Liver (tissue), 9 donors: ENCODE data around the gene SLIT3. TPM values are rescaled to one million over a fixed set of nuclear protein-coding genes. Genes with fewer than 3 reads are reported as not detected.

ENCODE experiments used
- DNase-seq: peaks from one replicate; pipeline ENCODE4 v3.0.0-alpha.2; 2017; ENCODE audit warnings: low spot score
- H3K27ac ChIP-seq, 2 donors: one replicate each; pipeline ENCODE4 v1.7.0; 2013; ENCODE audit warnings: inconsistent platforms in 2 of 2, low read length in 2 of 2, control low read depth in 1 of 2, low read depth in 1 of 2, mild to moderate bottlenecking in 1 of 2
- H3K27me3 ChIP-seq, 4 donors: one replicate each; pipeline versions ENCODE4 v1.6.1 to v1.7.0; 2013; ENCODE audit warnings: low read length in 3 of 4, inconsistent platforms in 1 of 4, mild to moderate bottlenecking in 1 of 4, moderate library complexity in 1 of 4; ENCODE audit not compliant: control insufficient read depth in 4 of 4, insufficient read depth in 4 of 4
- H3K36me3 ChIP-seq, 4 donors: one replicate each; pipeline versions ENCODE4 v1.6.1 to v1.7.0; 2013; ENCODE audit warnings: low read length in 3 of 4, mild to moderate bottlenecking in 3 of 4, low read depth in 1 of 4, moderate library complexity in 1 of 4; ENCODE audit not compliant: control insufficient read depth in 4 of 4, insufficient read depth in 3 of 4
- H3K4me1 ChIP-seq, 4 donors: one replicate each; pipeline versions ENCODE4 v1.6.1 to v1.7.0; 2013; ENCODE audit warnings: low read length in 3 of 4, mild to moderate bottlenecking in 3 of 4, moderate library complexity in 1 of 4; ENCODE audit not compliant: control insufficient read depth in 4 of 4, insufficient read depth in 4 of 4
- H3K4me3 ChIP-seq, 3 donors: one replicate each; pipeline versions ENCODE4 v1.6.1 to v1.7.0; 2013; ENCODE audit warnings: low read length in 3 of 3, control low read depth in 1 of 3, low read depth in 1 of 3, mild to moderate bottlenecking in 1 of 3
- H3K9ac ChIP-seq, 2 donors: one replicate each; pipeline ENCODE4 v1.7.0; 2013; ENCODE audit warnings: low read length in 2 of 2, mild to moderate bottlenecking in 2 of 2, moderate library complexity in 2 of 2, control low read depth in 1 of 2, low read depth in 1 of 2
- H3K9me3 ChIP-seq, 4 donors: one replicate each; pipeline versions ENCODE4 v1.6.1 to v1.7.0; 2013; ENCODE audit warnings: low read length in 3 of 4; ENCODE audit not compliant: control insufficient read depth in 4 of 4
- FOXA1 ChIP-seq: IDR thresholded peaks from 2 replicates; pipeline ENCODE4 v1.6.1; 2016; ENCODE audit warnings: antibody characterized with exemption
- GABPA ChIP-seq, 2 donors: IDR thresholded peaks in 1 of 2; conservative IDR thresholded peaks in 1 of 2; 2 replicates each; pipeline ENCODE4 v1.6.1; 2016; ENCODE audit warnings: antibody characterized with exemption in 2 of 2, mild to moderate bottlenecking in 1 of 2, moderate library complexity in 1 of 2
- HNF4G ChIP-seq: IDR thresholded peaks from 2 replicates; pipeline ENCODE4 v1.6.1; 2016; ENCODE audit warnings: antibody characterized with exemption
- TAF1 ChIP-seq: conservative IDR thresholded peaks from 2 replicates; pipeline ENCODE4 v1.6.1; 2016; ENCODE audit warnings: antibody characterized with exemption, mild to moderate bottlenecking
- YY1 ChIP-seq: IDR thresholded peaks from 2 replicates; pipeline ENCODE4 v1.6.1; 2016; ENCODE audit warnings: antibody characterized with exemption, mild to moderate bottlenecking
- WGBS: extraction: QIAGEN DNeasy Blood & Tissue Kit; methylation state at CpG from one replicate; pipeline ENCODE4 v1.1.7; 2013; 5-methylcytosine and 5-hydroxymethylcytosine counted together
- polyA plus RNA-seq, 2 donors: library from polyadenylated mRNA; stranded (reverse) in 1 of 2; unstranded in 1 of 2; fragments of 200-250 nt in 1 of 2; fragments of >200 nt in 1 of 2; fragmentation: Nextera tagmentation in 1 of 2; extraction: Ambion mirVana in 1 of 2; gene quantifications; one replicate each; pipeline versions ENCODE4 v1.2.1 to v1.2.3, GENCODE V29; 2013 to 2015
- total RNA-seq, 2 donors: library from RNA; depleted of rRNA; stranded (reverse); fragments of >200 nt; gene quantifications; one replicate each; pipeline ENCODE4 v1.2.3, GENCODE V29; 2014
- TF ChIP-seq, protein P1 (sequence below): IDR thresholded peaks from 2 replicates; pipeline ENCODE4 v1.6.1; 2016; ENCODE audit warnings: antibody characterized with exemption
- TF ChIP-seq, protein P2 (sequence below): IDR thresholded peaks from 2 replicates; pipeline ENCODE4 v1.6.1; 2016; ENCODE audit warnings: antibody characterized with exemption, mild to moderate bottlenecking
- TF ChIP-seq, protein P3 (sequence below): IDR thresholded peaks from 2 replicates; pipeline ENCODE4 v1.6.1; 2016; ENCODE audit warnings: antibody characterized with exemption
- TF ChIP-seq, protein P4 (sequence below): IDR thresholded peaks from 2 replicates; pipeline ENCODE4 v1.6.1; 2016; ENCODE audit warnings: antibody characterized with exemption
- TF ChIP-seq, protein P5 (sequence below): fragments of 150-350 bp; IDR thresholded peaks from 2 replicates; pipeline ENCODE4 v1.5.1; 2017; ENCODE audit warnings: improper control_type of control experiment, low read depth, low read length; ENCODE audit not compliant: missing input control
- donor health status: healthy.
- donor health status: healthy.
- donor health status: healthy.
- donor health status: healthy.
- donor health status: healthy.

Gene SLIT3
- total and polyA plus RNA-seq, 4 donors = 0.61 to 1.3 (median 0.91) TPM

DNA sequence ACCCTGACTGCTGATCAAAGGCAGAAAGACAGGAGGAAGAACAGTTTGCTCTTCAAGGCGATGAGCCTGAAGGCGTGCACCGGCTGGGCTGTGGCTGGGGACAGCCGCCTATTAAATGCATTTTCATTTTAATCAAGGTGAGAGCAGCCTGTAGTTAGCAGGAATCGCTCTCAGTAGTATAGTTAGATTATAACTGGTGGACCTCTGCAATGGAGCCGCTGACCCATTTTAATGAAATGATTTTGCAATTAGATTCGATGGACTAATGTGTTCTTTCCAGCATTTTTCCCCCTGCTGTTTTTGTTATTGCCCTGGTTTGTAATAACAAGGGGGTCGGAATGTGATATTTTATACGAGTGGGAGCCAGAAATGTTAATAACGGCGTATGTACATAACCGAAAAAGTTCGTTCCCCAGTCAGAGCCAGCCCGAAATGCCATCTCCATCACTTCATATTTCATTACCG, 535.8 kb downstream of the SLIT3 start:
- Histone ChIP-seq H3K9me3 (peaks cover 0 to 7% (median 4%) of the 10 kb centered on the region in 4 donors), H3K9ac (no peak overlapping the region), H3K27me3 (peaks cover 0 to 5% (median 0%) of the 10 kb centered on the region in 4 donors), H3K4me1 (no peaks in the 10 kb centered on the region), H3K27ac (no peak overlapping the region), H3K4me3 (no peak overlapping the region), H3K36me3 (no peaks in the 10 kb centered on the region)
- DNase-seq = no peak
- TF ChIP-seq, protein P1, sequence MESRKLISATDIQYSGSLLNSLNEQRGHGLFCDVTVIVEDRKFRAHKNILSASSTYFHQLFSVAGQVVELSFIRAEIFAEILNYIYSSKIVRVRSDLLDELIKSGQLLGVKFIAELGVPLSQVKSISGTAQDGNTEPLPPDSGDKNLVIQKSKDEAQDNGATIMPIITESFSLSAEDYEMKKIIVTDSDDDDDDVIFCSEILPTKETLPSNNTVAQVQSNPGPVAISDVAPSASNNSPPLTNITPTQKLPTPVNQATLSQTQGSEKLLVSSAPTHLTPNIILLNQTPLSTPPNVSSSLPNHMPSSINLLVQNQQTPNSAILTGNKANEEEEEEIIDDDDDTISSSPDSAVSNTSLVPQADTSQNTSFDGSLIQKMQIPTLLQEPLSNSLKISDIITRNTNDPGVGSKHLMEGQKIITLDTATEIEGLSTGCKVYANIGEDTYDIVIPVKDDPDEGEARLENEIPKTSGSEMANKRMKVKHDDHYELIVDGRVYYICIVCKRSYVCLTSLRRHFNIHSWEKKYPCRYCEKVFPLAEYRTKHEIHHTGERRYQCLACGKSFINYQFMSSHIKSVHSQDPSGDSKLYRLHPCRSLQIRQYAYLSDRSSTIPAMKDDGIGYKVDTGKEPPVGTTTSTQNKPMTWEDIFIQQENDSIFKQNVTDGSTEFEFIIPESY = no peak
- TF ChIP-seq, protein P2, sequence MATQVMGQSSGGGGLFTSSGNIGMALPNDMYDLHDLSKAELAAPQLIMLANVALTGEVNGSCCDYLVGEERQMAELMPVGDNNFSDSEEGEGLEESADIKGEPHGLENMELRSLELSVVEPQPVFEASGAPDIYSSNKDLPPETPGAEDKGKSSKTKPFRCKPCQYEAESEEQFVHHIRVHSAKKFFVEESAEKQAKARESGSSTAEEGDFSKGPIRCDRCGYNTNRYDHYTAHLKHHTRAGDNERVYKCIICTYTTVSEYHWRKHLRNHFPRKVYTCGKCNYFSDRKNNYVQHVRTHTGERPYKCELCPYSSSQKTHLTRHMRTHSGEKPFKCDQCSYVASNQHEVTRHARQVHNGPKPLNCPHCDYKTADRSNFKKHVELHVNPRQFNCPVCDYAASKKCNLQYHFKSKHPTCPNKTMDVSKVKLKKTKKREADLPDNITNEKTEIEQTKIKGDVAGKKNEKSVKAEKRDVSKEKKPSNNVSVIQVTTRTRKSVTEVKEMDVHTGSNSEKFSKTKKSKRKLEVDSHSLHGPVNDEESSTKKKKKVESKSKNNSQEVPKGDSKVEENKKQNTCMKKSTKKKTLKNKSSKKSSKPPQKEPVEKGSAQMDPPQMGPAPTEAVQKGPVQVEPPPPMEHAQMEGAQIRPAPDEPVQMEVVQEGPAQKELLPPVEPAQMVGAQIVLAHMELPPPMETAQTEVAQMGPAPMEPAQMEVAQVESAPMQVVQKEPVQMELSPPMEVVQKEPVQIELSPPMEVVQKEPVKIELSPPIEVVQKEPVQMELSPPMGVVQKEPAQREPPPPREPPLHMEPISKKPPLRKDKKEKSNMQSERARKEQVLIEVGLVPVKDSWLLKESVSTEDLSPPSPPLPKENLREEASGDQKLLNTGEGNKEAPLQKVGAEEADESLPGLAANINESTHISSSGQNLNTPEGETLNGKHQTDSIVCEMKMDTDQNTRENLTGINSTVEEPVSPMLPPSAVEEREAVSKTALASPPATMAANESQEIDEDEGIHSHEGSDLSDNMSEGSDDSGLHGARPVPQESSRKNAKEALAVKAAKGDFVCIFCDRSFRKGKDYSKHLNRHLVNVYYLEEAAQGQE = no peak
- TF ChIP-seq, protein P3, sequence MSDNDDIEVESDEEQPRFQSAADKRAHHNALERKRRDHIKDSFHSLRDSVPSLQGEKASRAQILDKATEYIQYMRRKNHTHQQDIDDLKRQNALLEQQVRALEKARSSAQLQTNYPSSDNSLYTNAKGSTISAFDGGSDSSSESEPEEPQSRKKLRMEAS = no peak
- TF ChIP-seq HNF4G (no peak), YY1 (no peak)
- TF ChIP-seq, protein P4, sequence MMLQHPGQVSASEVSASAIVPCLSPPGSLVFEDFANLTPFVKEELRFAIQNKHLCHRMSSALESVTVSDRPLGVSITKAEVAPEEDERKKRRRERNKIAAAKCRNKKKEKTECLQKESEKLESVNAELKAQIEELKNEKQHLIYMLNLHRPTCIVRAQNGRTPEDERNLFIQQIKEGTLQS = no peak
- WGBS = 87% methylated on average over 15 of the region's 15 CpGs

DNA sequence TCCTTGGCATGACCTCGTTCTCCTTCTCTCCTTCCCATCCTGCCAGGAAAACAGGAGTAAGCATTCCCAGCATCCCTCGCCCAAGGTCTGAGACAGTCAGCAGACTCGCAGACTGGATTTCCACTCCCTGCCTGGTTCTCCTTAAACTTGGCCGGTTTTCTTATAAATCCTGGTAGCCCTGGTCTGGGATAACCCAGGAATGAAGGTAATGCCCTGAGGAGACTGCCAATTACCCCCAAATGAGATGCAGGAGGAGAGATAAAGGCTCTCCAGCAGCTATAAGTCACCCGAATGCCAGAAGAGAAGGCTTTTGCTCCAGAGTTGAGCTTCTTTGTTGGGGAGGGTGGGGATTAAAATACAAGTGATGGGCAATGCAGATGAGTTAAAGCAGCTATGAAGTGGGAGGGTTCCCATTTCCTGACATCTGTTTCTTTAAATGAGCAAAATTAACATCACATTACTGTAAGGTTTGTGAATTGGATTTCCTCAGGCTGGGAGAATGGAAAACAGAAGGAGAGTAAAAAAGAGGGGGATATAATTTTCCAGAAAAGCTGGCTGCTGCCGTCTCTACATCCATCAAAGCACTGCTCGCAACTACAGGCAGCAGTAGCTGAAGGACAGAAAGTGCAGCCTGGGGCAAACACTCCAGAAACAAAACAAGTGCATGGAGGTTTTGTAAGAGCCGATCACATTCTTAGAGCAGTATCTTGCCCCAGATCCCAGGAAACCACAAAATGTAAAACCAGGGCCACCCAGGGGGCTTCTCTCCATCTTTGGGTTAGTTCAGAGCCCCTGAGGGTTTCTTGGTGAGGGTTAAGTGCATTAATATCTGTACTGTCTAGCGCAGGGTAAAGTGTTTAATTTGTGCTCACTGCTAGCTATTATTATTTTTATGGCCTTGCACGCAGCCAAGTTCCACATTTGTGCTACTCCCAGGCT, 544.2 kb downstream of the SLIT3 start:
- TF ChIP-seq, protein P4 = no peak
- TF ChIP-seq, protein P5, sequence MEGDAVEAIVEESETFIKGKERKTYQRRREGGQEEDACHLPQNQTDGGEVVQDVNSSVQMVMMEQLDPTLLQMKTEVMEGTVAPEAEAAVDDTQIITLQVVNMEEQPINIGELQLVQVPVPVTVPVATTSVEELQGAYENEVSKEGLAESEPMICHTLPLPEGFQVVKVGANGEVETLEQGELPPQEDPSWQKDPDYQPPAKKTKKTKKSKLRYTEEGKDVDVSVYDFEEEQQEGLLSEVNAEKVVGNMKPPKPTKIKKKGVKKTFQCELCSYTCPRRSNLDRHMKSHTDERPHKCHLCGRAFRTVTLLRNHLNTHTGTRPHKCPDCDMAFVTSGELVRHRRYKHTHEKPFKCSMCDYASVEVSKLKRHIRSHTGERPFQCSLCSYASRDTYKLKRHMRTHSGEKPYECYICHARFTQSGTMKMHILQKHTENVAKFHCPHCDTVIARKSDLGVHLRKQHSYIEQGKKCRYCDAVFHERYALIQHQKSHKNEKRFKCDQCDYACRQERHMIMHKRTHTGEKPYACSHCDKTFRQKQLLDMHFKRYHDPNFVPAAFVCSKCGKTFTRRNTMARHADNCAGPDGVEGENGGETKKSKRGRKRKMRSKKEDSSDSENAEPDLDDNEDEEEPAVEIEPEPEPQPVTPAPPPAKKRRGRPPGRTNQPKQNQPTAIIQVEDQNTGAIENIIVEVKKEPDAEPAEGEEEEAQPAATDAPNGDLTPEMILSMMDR = no peak
- TF ChIP-seq, protein P2 = no peak
- TF ChIP-seq FOXA1 (no peak), TAF1 (no peak), GABPA (IDR thresholded peaks at IDR 0.05 in 1 of 2, conservative IDR thresholded peaks at IDR 0.05 in 1 of 2) (no peak)
- WGBS = 85% methylated on average over 10 of the region's 10 CpGs
- H3K4me3 ChIP-seq = no peak overlapping the region
- H3K9me3 ChIP-seq = no peaks in the 10 kb centered on the region
- H3K27ac ChIP-seq = no peak overlapping the region
- H3K4me1 ChIP-seq = no peaks in the 10 kb centered on the region
- H3K36me3 ChIP-seq = no peaks in the 10 kb centered on the region
- no peak for DNase-seq
- H3K27me3 ChIP-seq = no peaks in the 10 kb centered on the region
- no peak overlapping the region for H3K9ac ChIP-seq
